Measurements from ENCODE around the gene RSF1. TPM values are rescaled to one million over a fixed set of nuclear protein-coding genes. Genes with fewer than 3 reads are reported as not detected.
"Not testable (repeated sequence)": the region's sequence is repeated elsewhere in the genome, so short reads cannot be mapped to it uniquely, and the experiment has no call there.

RSF1 gene
- total RNA-seq: 45.3 and 47.6 TPM in 2 replicates

DNA sequence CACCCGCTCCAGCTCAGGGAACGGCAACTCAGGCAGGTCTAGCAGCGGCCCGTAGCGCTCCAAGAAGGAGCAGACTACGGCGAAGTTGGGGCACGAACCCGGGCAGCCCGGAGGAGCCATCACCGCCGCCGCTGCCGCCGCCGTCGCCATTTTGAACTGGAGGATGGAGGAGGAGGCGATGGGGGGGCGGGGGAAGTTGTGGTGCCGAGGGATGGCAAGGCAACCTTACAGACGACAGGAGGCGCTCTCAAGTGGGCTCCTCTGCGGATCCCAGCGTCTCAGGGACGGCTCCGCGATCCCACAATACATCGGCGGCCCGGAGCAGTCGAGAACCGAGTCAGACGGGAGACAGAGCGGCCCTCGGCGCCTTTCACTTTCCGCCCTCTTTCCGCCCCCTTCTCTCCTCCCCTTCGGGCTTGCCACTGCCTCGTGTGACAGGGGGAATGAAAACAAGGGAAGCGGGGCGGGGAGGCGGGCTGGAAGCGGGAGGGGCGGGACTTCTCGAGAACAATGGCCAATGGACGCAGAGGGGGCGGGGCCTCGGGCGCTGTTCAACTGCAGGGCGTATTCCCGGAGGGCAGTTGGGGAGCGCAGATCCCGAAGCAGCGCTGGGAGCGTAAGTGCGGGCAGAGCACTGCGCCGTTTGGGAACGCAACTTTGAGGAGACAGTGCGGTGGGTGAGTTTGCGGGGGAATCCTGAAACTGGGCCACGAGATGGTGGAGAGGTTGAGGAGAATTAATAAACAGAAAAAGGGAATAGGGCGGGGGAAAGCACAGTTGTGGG lies at the start of gene RSF1, which contains the start of gene AAMDC:
Gene RSF1 (minus strand): TSS at position 158 of the 784 bp plus-strand sequence. CDS start 8 bp downstream, at position 150.
Gene AAMDC (plus strand): TSS at position 580 of the 784 bp plus-strand sequence. CDS start 21,353 bp downstream, outside the sequence.
- peak; percentile 98 for DNase-seq
- Mint-ChIP-seq H3K27ac (peak within 1 kb of the TSS; percentile 92), H3K4me3 (peak within 1 kb of the TSS; percentile 98), H3K9me3 (no peaks in the 10 kb centered on the region), H3K36me3 (ENCODE audit: low read depth) (peaks cover 4% of the 10 kb centered on the region), H3K27me3 (no peaks in the 10 kb centered on the region), H3K4me1 (peaks cover 29% of the 10 kb centered on the region)
- intact Hi-C loops (cut with micrococcal nuclease): loop anchor here (1.0 to 2.0 kb wide), 5 partner anchors 174 to 754 kb away; partner anchors contain the start of genes ALG8, CLNS1A, INTS4 and KCTD21

DNA sequence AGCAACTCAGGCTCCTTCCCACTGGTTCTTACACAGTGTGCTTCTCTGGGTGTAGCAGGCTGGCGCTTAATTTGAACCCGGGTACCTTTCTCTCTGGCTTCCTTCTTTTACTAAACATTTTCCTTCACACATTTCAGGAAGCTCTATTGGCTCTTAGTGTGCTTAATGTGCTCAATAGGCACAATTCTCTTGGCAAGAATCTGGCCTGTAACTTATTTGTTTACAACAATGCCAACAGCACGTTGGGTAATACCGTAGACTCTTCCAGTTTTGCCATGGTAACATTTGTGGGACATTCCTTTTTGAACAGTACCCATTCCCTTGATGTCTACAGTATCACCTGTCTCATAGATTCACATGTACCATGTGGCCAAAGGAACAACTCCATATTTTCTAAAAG lies 48.2 kb upstream of the RSF1 start:
- Mint-ChIP-seq H3K4me3 (no peak overlapping the region), H3K27me3 (no peaks in the 10 kb centered on the region), H3K4me1 (no peaks in the 10 kb centered on the region), H3K9me3 (no peaks in the 10 kb centered on the region), H3K27ac (no peak overlapping the region), H3K36me3 (ENCODE audit: low read depth) (peaks cover 6% of the 10 kb centered on the region)
- no peak for DNase-seq
- intact Hi-C loops (cut with micrococcal nuclease): no loop called here

GRCh38 chr11:77866336-77866735 lies 45.8 kb upstream of the RSF1 start:
- intact Hi-C loops (cut with micrococcal nuclease): no loop called here
- H3K4me3 Mint-ChIP-seq: no peak overlapping the region
- H3K36me3 Mint-ChIP-seq (ENCODE audit: low read depth): peaks cover 6% of the 10 kb centered on the region
- H3K27me3 Mint-ChIP-seq: no peaks in the 10 kb centered on the region
- H3K9me3 Mint-ChIP-seq: no peaks in the 10 kb centered on the region
- no peak overlapping the region for H3K27ac Mint-ChIP-seq
- no peak for DNase-seq
- no peaks in the 10 kb centered on the region for H3K4me1 Mint-ChIP-seq

DNA sequence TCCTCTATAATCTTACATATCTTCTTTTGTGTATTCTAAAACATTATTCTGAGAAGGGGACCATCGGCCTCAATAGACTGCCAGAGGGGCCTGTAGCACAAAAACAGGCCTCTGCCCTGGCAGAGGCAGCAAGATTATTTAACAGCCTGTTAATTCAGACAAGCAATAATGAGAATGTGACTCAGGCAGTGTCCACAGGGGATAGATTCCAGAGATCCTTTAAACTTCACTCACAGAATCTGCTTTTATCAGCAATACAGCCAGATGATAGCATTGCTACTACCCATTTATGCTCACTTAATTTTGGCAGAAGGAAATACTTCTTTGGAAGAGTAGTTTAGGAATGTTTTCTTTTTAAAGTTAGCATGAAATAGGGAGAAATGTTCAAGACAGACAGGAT lies 45.3 kb upstream of the RSF1 start:
- intact Hi-C loops (cut with micrococcal nuclease): no loop called here
- no peak for DNase-seq
- Mint-ChIP-seq H3K9me3 (no peaks in the 10 kb centered on the region), H3K27me3 (no peaks in the 10 kb centered on the region), H3K36me3 (ENCODE audit: low read depth) (peaks cover 6% of the 10 kb centered on the region), H3K4me3 (no peak overlapping the region), H3K4me1 (no peaks in the 10 kb centered on the region), H3K27ac (no peak overlapping the region)

- intact Hi-C loops (cut with micrococcal nuclease); H3K36me3 Mint-ChIP-seq (ENCODE audit: low read depth); H3K27me3 Mint-ChIP-seq; H3K9me3 Mint-ChIP-seq; H3K27ac Mint-ChIP-seq; H3K4me1 Mint-ChIP-seq; H3K4me3 Mint-ChIP-seq; DNase-seq: not testable (repeated sequence)
These were observed 40.9 kb upstream of the RSF1 start for GRCh38 chr11:77861444-77861843.

GRCh38 chr11:77857906-77858457 lies 37.5 kb upstream of the RSF1 start:
- H3K4me1 Mint-ChIP-seq; H3K27ac Mint-ChIP-seq; H3K9me3 Mint-ChIP-seq; DNase-seq; intact Hi-C loops (cut with micrococcal nuclease); H3K4me3 Mint-ChIP-seq; H3K27me3 Mint-ChIP-seq: not testable (repeated sequence)
- peaks cover 27% of the 10 kb centered on the region for H3K36me3 Mint-ChIP-seq (ENCODE audit: low read depth)

GRCh38 chr11:77854838-77855237 lies 34.3 kb upstream of the RSF1 start:
- H3K27me3 Mint-ChIP-seq: no peaks in the 10 kb centered on the region
- peaks cover 30% of the 10 kb centered on the region for H3K36me3 Mint-ChIP-seq (ENCODE audit: low read depth)

DNA sequence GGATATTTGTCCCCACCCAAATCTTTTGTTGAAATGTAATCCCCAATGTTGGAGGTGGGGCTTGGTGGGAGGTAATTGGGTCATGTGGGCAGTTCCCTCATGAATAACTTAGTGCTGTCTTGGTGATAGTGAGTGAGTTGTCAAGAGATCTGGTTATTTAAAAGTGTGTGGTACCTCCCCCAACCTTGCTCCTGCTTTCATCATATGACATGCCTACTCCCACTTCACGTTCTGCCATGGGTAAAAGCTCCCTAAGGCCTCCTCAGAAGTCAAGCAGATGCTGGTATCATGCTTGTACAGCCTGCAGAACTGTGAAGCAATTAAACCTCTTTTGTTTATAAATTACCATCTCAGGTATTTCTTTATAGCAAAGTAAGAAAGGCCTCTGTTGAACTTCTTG lies 31.0 kb upstream of the RSF1 start:
- intact Hi-C loops (cut with micrococcal nuclease): no loop called here
- no peak for DNase-seq
- Mint-ChIP-seq H3K27me3 (no peaks in the 10 kb centered on the region), H3K4me3 (no peak overlapping the region), H3K4me1 (no peaks in the 10 kb centered on the region), H3K36me3 (ENCODE audit: low read depth) (peaks cover 31% of the 10 kb centered on the region), H3K9me3 (peaks cover 5% of the 10 kb centered on the region), H3K27ac (no peak overlapping the region)

More at GRCh38 chr11:77854838-77855237, 34.3 kb upstream of the RSF1 start:
- Mint-ChIP-seq H3K4me1 (no peaks in the 10 kb centered on the region), H3K27ac (no peak overlapping the region), H3K9me3 (peaks cover 5% of the 10 kb centered on the region), H3K4me3 (no peak overlapping the region)
- intact Hi-C loops (cut with micrococcal nuclease): no loop called here
- DNase-seq: no peak

DNA sequence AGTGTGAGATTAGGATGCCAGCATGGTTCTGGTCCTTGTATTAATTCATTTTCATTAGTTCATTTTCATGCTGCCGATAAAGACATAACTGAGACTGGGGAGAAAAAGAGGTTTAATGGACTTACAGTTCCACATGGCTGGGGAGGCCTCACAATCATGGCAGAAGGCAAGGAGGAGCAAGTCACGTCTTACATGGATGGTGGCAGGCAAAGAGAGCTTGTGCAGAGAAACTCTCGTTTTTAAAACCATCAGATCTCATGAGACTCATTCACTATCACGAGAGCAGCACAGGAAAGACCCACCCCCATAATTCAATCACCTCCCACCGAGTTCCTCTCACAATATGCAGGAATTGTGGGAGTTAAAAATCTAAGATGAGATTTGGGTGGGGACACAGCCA lies 23.2 kb upstream of the RSF1 start:
- DNase-seq; H3K27ac Mint-ChIP-seq; H3K4me1 Mint-ChIP-seq; intact Hi-C loops (cut with micrococcal nuclease); H3K27me3 Mint-ChIP-seq; H3K4me3 Mint-ChIP-seq: not testable (repeated sequence)
- Mint-ChIP-seq H3K9me3 (peaks cover 19% of the 10 kb centered on the region), H3K36me3 (ENCODE audit: low read depth) (peaks cover 20% of the 10 kb centered on the region)

DNA sequence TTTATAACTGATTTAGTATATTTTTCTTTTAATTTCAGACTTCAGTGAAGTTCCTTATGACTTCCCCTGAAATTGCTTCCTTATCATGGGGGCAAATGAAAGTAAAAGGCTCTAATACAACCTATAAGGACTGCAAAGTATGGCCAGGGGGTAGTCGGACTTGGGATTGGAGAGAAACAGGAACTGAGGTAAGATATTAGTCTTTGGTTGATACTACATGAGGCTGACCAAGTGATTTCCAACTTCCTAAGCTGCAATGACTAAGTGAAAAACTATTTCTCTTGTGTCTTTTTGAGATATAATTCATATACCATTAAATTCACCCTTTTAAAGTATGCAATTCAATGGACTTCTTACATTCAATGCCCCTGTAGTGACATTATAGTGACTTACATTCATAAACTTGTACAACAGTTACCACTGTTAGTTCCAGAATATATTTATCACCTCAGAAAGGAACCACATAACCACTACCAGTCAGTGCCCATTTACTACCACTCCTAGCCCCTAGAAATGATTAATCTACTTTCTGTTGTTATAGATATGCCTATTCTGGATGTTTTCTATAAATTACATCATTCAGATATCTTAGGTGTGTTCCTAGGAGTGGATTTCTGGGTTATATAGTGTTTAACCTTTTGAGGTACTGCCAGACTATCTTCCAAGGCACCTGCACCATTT lies 22.1 kb upstream of the RSF1 start:
- Mint-ChIP-seq H3K27ac (no peak overlapping the region), H3K9me3 (peaks cover 19% of the 10 kb centered on the region), H3K4me3 (no peak overlapping the region), H3K27me3 (no peaks in the 10 kb centered on the region), H3K4me1 (no peaks in the 10 kb centered on the region), H3K36me3 (ENCODE audit: low read depth) (peaks cover 19% of the 10 kb centered on the region)
- DNase-seq: no peak
- intact Hi-C loops (cut with micrococcal nuclease): no loop called here

- H3K27me3 Mint-ChIP-seq: no peaks in the 10 kb centered on the region
- intact Hi-C loops (cut with micrococcal nuclease): no loop called here
- no peaks in the 10 kb centered on the region for H3K9me3 Mint-ChIP-seq
- H3K4me3 Mint-ChIP-seq: no peak overlapping the region
- no peaks in the 10 kb centered on the region for H3K36me3 Mint-ChIP-seq (ENCODE audit: low read depth)
- no peak overlapping the region for H3K27ac Mint-ChIP-seq
- DNase-seq: no peak
- H3K4me1 Mint-ChIP-seq: no peaks in the 10 kb centered on the region
These were observed 12.8 kb upstream of the RSF1 start for GRCh38 chr11:77833302-77833701.

GRCh38 chr11:77828926-77829325 lies 8.4 kb upstream of the RSF1 start:
- no peak for DNase-seq
- Mint-ChIP-seq H3K4me1 (no peaks in the 10 kb centered on the region), H3K9me3 (no peaks in the 10 kb centered on the region), H3K4me3 (no peak overlapping the region), H3K27me3 (no peaks in the 10 kb centered on the region), H3K36me3 (ENCODE audit: low read depth) (no peaks in the 10 kb centered on the region), H3K27ac (no peak overlapping the region)
- intact Hi-C loops (cut with micrococcal nuclease): no loop called here

DNA sequence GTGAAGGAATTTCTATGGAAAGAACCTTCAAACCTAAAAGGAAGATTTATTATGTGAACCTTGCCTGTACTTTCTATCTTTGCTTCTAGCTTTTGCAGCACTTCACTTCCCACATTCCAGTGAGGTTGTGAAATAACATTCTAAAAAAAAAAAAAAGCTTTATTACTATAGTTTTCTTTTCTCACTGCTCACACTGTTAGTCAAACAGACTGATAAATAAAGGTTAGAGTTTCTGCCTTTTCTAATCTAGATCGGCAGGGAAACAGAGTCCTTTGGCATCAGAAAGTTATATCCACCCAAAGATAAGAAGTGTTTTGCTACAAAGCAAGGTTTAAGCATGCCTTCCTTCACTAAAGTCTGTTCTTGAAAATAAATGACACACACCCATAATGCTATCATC lies 3.3 kb upstream of the RSF1 start:
- H3K9me3 Mint-ChIP-seq: no peaks in the 10 kb centered on the region
- no peak for DNase-seq
- H3K27ac Mint-ChIP-seq: no peak overlapping the region
- intact Hi-C loops (cut with micrococcal nuclease): no loop called here
- H3K36me3 Mint-ChIP-seq (ENCODE audit: low read depth): no peaks in the 10 kb centered on the region
- no peak overlapping the region for H3K4me3 Mint-ChIP-seq
- H3K4me1 Mint-ChIP-seq: peaks cover 12% of the 10 kb centered on the region
- H3K27me3 Mint-ChIP-seq: no peaks in the 10 kb centered on the region

GRCh38 chr11:77822126-77822525 lies 1.6 kb upstream of the RSF1 start:
- H3K4me1 Mint-ChIP-seq: peaks cover 21% of the 10 kb centered on the region
- DNase-seq; H3K27me3 Mint-ChIP-seq; H3K27ac Mint-ChIP-seq; intact Hi-C loops (cut with micrococcal nuclease); H3K4me3 Mint-ChIP-seq; H3K36me3 Mint-ChIP-seq (ENCODE audit: low read depth); H3K9me3 Mint-ChIP-seq: not testable (repeated sequence)
